Measurements from ENCODE around the gene PEX13. TPM values are rescaled to one million over a fixed set of nuclear protein-coding genes. Genes with fewer than 3 reads are reported as not detected.

Gene PEX13
- total and polyA plus RNA-seq, 12 donors: 8.3 to 44.9 (median 24.2) TPM

DNA sequence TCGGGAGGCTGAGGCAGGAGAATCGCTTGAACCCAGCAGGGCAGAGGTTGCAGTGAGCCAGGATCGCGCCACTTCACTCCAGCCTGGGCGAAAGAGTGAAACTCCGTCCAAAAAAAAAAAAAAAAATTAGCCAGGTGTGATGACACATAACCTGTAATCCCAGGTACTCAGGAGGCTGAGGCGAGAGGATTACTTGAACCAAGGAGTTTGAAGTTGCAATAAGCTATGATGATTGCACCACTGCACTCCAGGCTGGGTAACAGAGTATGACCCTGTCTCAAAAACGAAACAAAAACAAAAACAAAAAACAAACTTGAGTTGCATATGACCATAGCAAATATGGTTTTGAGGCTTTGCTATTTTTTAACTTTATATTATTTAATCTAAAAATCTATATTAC is 74.0 kb downstream of the PEX13 start:
- no peak for TF ChIP-seq POLR2A (IDR thresholded peaks at IDR 0.05)
- TF ChIP-seq, protein P1, sequence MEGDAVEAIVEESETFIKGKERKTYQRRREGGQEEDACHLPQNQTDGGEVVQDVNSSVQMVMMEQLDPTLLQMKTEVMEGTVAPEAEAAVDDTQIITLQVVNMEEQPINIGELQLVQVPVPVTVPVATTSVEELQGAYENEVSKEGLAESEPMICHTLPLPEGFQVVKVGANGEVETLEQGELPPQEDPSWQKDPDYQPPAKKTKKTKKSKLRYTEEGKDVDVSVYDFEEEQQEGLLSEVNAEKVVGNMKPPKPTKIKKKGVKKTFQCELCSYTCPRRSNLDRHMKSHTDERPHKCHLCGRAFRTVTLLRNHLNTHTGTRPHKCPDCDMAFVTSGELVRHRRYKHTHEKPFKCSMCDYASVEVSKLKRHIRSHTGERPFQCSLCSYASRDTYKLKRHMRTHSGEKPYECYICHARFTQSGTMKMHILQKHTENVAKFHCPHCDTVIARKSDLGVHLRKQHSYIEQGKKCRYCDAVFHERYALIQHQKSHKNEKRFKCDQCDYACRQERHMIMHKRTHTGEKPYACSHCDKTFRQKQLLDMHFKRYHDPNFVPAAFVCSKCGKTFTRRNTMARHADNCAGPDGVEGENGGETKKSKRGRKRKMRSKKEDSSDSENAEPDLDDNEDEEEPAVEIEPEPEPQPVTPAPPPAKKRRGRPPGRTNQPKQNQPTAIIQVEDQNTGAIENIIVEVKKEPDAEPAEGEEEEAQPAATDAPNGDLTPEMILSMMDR (IDR thresholded peaks at IDR 0.05): no peak
- no peaks in the 10 kb centered on the region for H3K27me3 ChIP-seq

DNA sequence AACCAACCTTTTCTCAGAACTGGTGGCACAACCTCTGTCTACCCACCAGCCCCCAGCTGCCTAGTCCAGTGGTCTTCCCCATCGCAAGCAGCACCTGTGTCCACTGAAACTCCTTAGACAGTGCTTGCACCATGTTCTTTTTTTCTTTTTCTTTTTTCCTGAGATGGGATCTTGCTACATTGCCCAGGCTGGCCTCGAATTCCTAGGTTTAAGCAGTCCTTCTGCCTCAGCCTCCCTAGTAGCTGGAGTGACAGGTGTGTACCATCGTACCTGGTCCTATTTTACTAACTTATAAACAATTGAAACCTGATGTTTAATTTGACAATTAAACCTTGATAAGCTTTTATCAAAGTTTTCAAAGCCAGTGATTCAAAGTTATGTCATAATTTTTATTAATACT is 78.9 kb downstream of the PEX13 start:
- TF ChIP-seq, protein P1 (IDR thresholded peaks at IDR 0.05): no peak
- no peak for TF ChIP-seq POLR2A (IDR thresholded peaks at IDR 0.05)

More for the DNA sequence above, 74.0 kb downstream of the PEX13 start:
- H3K4me1 ChIP-seq (replicated peaks in 1 of 2): no peaks in the 10 kb centered on the region
- no peak for DNase-seq
- WGBS, 4 donors: 83 to 98% (median 96%) methylated on average over 8 of the region's 8 CpGs
- no peak overlapping the region for H3K27ac ChIP-seq
- H3K36me3 ChIP-seq (replicated peaks in 1 of 2): peaks cover 0 to 7% of the 10 kb centered on the region in 2 donors
- H3K9me3 ChIP-seq (replicated peaks in 1 of 3): no peaks in the 10 kb centered on the region
- intact Hi-C loops (cut with DNase I): no loop called here
- H3K4me3 ChIP-seq: no peak overlapping the region

DNA sequence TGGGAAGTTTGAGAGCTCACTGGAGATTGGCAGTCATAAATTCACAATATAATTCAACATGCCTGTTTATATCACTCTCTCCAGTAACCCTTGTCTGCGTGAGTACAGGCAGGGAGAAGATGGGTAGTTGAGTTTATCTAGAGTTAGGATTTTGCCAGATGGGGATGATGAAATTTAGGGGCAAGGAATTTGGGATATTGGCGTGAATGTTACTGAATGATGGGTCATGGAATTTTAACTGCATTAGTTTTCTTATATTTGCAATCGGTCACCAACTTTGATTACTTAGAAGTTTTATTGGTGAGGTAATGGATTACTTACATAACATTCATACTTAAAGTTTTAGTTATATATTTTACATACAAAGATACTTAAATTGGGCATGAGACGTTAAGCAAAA is 83.3 kb downstream of the PEX13 start:
- WGBS, 4 donors: 93 to 97% (median 95%) methylated on average over 4 of the region's 4 CpGs
- intact Hi-C loops (cut with DNase I): no loop called here
- Histone ChIP-seq H3K27ac (no peak overlapping the region), H3K4me3 (no peak overlapping the region), H3K27me3 (no peaks in the 10 kb centered on the region), H3K9me3 (replicated peaks in 1 of 3) (no peaks in the 10 kb centered on the region), H3K4me1 (replicated peaks in 1 of 2) (no peaks in the 10 kb centered on the region), H3K36me3 (replicated peaks in 1 of 2) (no peaks in the 10 kb centered on the region)
- TF ChIP-seq, protein P1 (IDR thresholded peaks at IDR 0.05): no peak
- no peak for TF ChIP-seq POLR2A (IDR thresholded peaks at IDR 0.05)
- DNase-seq: no peak

More for the DNA sequence above, 78.9 kb downstream of the PEX13 start:
- H3K27ac ChIP-seq: no peak overlapping the region
- no peak overlapping the region for H3K4me3 ChIP-seq
- H3K36me3 ChIP-seq (replicated peaks in 1 of 2): no peaks in the 10 kb centered on the region
- H3K4me1 ChIP-seq (replicated peaks in 1 of 2): no peaks in the 10 kb centered on the region
- intact Hi-C loops (cut with DNase I): no loop called here
- no peaks in the 10 kb centered on the region for H3K27me3 ChIP-seq
- no peak for DNase-seq
- no peaks in the 10 kb centered on the region for H3K9me3 ChIP-seq (replicated peaks in 1 of 3)
- 92 to 100% (median 97%) methylated on average over 3 of the region's 3 CpGs for WGBS, 4 donors

Small RNAs within 50 kb of the gene (small RNA-seq; reads per million reads assigned to genes)
- 0 reads per million in 2 donors for gene RNA5SP95

Other genes starting within 250 kb of the PEX13 start
- gene REL, start 136.1 kb upstream of the PEX13 start, total RNA-seq: 10 to 100 TPM in 6 of 9 donors, 1 to 10 TPM in 3; 4.0 to 15.0 (median 10.6) TPM
- 1 to 10 TPM in 2 of 3 donors, under 1 TPM in 1; 0.51 to 2.5 (median 2.1) TPM for gene REL, start 136.1 kb upstream of the PEX13 start, polyA plus RNA-seq
- 10 to 100 TPM in 2 of 9 donors, 1 to 10 TPM in 7; 2.2 to 10.6 (median 7.0) TPM for gene PUS10, start 535 bp downstream of the PEX13 start, total RNA-seq
- gene PUS10, start 535 bp downstream of the PEX13 start, polyA plus RNA-seq: 1 to 10 TPM; 2.8 to 7.1 (median 3.2) TPM
- 1 to 10 TPM; 1.2 to 7.4 (median 3.3) TPM for gene SANBR, start 48.2 kb downstream of the PEX13 start, total RNA-seq
- 1 to 10 TPM; 2.6 to 4.6 (median 3.4) TPM for gene SANBR, start 48.2 kb downstream of the PEX13 start, polyA plus RNA-seq
- gene C2orf74, start 144.5 kb downstream of the PEX13 start, total RNA-seq: 10 to 100 TPM in 8 of 9 donors, 1 to 10 TPM in 1; 6.3 to 38.4 (median 29.4) TPM
- gene C2orf74, start 144.5 kb downstream of the PEX13 start, polyA plus RNA-seq: 10 to 100 TPM; 30.1 to 74.8 (median 46.2) TPM

Measured in adrenal gland (tissue), 12 donors.